Heart left ventricle (tissue), 13 donors: Measurements from ENCODE around the gene TMEM214.

Source experiments
- CTCF ChIP-seq, 12 donors: fragments of 200-600 bp; sonication (generic) in 4 of 12; IDR thresholded peaks; one replicate each; pipeline versions ENCODE4 v1.5.0 to v1.8.0; 2018 to 2022; ENCODE audit warnings: antibody characterized with exemption in 12 of 12, mild to moderate bottlenecking in 5 of 12
- POLR2A ChIP-seq, 2 donors: fragments of 450-650 bp; IDR thresholded peaks; one replicate each; pipeline ENCODE4 v1.6.1; 2017; ENCODE audit warnings: antibody characterized with exemption in 2 of 2, mild to moderate bottlenecking in 2 of 2, moderate library complexity in 2 of 2
- donor health status: ischemic (EF 13 %, LVEDD 7.1; RV severe dilation, severe dysfunction).
- donor health status: DM: no; HTN: yes; CAD: no.
- donor health status: DM: no; HTN: no; CAD: no.
- donor health status: ischemic (EF 25% LVEDD 6.9; RV normal size, moderate dysfunction).
- donor health status: ischemic (EF 25% LVEDD 5.7; RV mildly dilated, moderate dysfunction).
- donor health status: ischemic (EF 35%, LVEDD 5.7; RV mildly dilated, moderate dysfunction).
- donor health status: nonischemic (EF 11% LVEDD 7.7; RV severe dilation, severe dysfunction).
- donor health status: DM: yes; HTN: yes; CAD: no.
- donor health status: PGD.
- donor health status: ischemic (EF 29% LVEDD 5.4; RV normal size, mild dysfunction).
- donor health status: nonischemic (EF 23%, LVEDD 6.1; RV moderate dilation, normal function).

- TF ChIP-seq POLR2A (IDR thresholded peaks at IDR 0.05) (no peak), CTCF (IDR thresholded peaks at IDR 0.05) (no peak)
Observed at GRCh38 chr2:27042159-27042661, 9.4 kb downstream of the TMEM214 start.
